Omental fat pad (tissue), 4 donors: ENCODE results near the gene MRTO4. TPM values are rescaled to one million over a fixed set of nuclear protein-coding genes. Genes with fewer than 3 reads are reported as not detected.
"Not testable (repeated sequence)": the region's sequence is repeated elsewhere in the genome, so short reads cannot be mapped to it uniquely, and the experiment has no call there.

Source experiments
- ATAC-seq: fragments of 150-250 bp; one replicate; pipeline ENCODE4 v1.9.1; 2016; ENCODE audit warnings: mild to moderate bottlenecking, moderate library complexity; ENCODE audit not compliant: low FRiP score
- DNase-seq: peaks from one replicate; pipeline ENCODE4 v3.0.0-alpha.2; 2019; ENCODE audit warnings: low spot score
- total RNA-seq, 4 donors: library from RNA; depleted of rRNA; stranded (reverse); fragments of >200 nt; gene quantifications; one replicate each; pipeline ENCODE4 v1.1.0, GENCODE V29; 2016
- TF ChIP-seq, protein P1 (sequence below), 3 donors: fragments of 450-650 bp; IDR thresholded peaks; one replicate each; pipeline ENCODE4 v1.5.1; 2016 to 2017; ENCODE audit warnings: antibody characterized with exemption in 3 of 3, mild to moderate bottlenecking in 3 of 3, moderate library complexity in 2 of 3

Gene MRTO4
- total RNA-seq, 4 donors from 2014 or later, result 17.2 to 76.7 (median 27.0) TPM

DNA sequence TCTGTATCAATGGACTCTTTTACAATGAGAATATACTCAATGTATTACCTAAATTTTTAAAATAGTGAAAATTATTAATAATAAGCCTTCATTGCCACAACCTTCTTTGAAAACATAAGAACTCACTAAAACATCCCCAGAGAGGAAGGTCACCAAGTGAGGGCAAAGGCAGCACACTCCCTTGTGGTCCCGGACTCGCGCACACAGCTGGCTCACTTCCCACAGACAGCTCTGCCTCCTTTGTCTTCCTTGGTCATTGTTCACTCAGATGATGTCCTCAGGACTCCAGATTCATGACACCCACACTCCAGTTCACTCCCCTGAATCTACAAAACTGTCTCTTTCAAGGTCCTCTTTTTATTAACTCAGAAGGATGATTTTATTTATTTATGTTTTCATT is 22.4 kb upstream of the MRTO4 start:
- TF ChIP-seq, protein P1, sequence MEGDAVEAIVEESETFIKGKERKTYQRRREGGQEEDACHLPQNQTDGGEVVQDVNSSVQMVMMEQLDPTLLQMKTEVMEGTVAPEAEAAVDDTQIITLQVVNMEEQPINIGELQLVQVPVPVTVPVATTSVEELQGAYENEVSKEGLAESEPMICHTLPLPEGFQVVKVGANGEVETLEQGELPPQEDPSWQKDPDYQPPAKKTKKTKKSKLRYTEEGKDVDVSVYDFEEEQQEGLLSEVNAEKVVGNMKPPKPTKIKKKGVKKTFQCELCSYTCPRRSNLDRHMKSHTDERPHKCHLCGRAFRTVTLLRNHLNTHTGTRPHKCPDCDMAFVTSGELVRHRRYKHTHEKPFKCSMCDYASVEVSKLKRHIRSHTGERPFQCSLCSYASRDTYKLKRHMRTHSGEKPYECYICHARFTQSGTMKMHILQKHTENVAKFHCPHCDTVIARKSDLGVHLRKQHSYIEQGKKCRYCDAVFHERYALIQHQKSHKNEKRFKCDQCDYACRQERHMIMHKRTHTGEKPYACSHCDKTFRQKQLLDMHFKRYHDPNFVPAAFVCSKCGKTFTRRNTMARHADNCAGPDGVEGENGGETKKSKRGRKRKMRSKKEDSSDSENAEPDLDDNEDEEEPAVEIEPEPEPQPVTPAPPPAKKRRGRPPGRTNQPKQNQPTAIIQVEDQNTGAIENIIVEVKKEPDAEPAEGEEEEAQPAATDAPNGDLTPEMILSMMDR (IDR thresholded peaks at IDR 0.05), result no peak
- DNase-seq (no peak), ATAC-seq (no peak)

DNA sequence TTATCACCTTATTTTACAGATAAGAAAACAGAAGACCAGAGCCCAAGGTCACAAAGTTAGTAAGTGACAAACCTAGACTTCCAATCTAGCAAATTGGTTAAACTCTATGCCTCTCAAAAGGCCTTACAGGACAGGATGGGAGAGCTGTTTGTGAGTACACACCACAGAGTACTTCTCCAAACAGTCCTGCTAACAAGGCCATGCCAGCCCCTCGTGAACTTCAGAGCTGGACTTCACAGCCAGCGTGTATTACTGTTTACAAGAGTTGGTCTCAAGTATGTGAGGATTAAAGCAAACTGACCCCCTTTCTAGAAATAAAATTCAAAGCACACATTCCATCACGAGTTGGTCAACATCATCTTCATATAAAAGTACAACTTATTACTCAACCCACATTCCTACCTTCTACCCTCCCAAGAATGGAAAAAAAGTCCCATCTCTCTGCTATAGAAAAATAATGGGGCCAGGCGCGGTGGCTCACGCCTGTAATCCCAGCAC is 21.7 kb upstream of the MRTO4 start:
- TF ChIP-seq, protein P1 (IDR thresholded peaks at IDR 0.05), result no peak
- DNase-seq, result no peak
- no peak for ATAC-seq

DNA sequence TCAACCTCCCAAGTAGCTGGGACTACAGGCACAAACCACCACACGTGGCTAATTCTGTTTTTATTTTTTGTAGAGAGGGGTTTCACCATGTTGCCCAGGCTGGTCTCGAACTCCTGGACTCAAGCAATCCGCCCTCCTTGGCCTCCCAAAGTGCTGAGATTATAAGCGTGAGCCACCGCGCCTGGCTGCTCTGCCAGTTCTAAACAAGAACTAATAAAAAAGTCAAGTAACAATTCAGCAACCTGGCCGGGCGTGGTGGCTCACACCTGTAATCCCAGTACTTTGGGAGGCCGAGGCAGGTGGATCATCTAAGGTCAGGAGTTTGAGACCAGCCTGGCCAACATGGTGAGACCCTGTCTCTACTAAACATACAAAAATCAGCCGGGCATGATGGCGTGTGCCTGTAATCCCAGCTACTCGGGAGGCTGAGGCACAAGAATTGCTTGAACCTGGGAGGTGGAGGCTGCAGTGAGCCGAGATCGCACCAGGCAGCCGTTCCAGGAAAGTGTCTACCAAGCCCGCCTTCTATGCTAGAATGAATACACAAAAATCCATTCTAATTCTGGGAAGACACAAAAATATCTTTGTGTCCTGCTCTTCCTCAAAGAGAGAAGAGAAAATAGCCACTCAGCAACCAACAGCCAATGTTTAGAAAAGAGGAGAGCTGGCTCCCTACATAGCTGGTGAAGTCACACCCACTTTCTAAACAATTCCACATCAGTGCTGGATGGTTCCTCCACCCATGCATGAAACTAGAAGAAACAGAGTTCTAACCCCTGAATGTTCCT is 19.7 kb upstream of the MRTO4 start:
- ATAC-seq, DNase-seq: not testable (repeated sequence)

DNA sequence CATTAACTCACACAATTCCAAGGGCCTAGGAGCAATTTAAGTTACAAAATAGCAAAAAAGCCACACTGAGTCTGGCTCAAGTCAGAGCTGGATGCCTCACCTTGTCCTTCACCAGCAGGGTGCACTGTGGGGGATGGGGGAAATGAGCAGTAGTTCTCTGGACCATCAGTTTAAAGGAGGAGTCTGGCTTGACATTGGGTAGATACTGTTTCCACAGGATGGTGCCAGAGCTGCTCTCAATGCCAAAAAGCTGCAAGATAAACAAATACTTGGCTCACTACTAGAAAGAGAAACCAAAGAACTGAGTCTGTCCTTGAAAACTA is 19.1 kb upstream of the MRTO4 start:
- TF ChIP-seq, protein P1 (IDR thresholded peaks at IDR 0.05), result no peak
- DNase-seq, result no peak
- ATAC-seq, result peak; percentile 45

DNA sequence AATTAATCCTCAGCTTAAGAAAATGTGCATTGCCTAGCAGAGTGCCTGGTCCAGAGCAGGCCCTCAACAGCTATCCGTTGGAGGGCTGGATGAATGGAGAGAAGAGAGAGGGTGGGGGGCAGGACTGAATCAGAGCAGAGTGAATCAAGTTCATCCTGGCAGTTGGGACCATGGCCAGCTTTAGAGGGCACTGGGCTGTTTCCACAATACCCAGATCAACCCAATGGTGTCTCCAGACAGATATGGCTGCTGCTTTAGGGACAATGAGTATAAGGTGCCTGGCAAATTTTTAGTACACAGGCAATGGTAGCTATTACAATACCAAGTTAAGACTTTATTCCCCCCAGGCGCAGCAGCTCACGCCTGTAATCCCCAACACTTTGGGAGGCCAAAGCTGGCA is 17.4 kb upstream of the MRTO4 start:
- DNase-seq (no peak), ATAC-seq (no peak)
- TF ChIP-seq, protein P1 (IDR thresholded peaks at IDR 0.05), result no peak

DNA sequence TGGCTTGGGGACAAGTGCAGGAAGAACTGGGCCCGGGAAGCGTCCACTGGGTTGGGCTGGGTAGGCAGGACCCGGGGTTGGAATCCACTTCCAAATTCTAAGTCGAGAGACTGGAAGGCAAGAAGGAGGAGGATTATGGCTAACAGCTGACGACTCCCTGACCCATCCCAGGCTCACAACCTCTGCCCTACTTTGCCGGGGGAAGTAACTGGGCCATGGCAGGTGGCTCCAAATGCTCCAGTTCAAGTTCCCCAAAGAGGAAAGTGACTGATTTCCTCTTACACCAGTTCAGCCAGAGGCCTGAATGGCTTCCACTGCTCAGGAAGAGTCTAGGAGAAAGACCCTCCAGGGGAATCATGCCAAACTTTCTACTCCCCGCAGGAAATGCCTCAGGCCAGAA is 11.7 kb upstream of the MRTO4 start:
- ATAC-seq (no peak), DNase-seq (no peak)
- TF ChIP-seq, protein P1 (IDR thresholded peaks at IDR 0.05), result no peak

DNA sequence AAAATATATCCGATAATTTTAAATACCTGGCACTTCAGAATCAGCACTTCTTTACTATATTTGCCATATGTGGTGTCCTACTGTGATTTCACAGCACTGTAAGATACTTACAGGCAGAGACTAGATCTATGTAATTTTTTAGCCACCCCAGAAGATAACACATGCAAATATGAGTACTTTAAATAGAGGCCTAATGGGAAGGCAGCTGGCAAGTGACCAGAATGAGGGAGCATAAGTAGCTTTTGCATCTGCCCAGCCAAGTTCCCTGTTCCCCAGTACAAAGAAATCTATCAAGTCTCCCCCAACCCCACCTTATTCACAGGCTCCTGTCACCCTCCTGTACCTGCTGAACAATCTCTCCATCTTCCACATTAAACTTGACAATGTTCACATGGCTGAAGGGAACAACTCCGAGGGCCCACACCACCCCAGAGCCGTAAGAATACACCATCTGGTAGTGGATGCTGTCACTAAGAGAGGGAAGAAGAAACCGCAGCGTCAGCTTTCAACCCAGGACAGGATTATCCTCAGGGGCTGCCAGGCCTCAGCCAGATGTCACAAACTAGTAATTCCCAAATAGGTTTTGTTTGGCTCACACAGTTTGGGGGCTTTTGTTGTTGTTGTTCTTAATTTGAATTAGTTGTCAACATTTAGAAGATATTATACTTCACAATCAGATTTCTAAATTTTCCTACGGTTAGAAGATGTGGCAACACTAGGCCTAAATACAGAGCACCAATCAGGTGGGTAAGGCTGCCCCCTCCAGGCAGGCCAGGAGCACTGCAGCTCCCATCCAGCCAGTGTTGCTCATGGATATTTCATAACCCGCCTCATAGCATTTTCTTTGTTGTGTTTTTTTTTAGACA is 10.7 kb upstream of the MRTO4 start:
- TF ChIP-seq, protein P1 (IDR thresholded peaks at IDR 0.05), result peak in 2 of 3 donors; percentile 44 to 63
- DNase-seq, result no peak
- peak; percentile 90 for ATAC-seq
